Measurements from ENCODE around the gene CERS6.

DNA sequence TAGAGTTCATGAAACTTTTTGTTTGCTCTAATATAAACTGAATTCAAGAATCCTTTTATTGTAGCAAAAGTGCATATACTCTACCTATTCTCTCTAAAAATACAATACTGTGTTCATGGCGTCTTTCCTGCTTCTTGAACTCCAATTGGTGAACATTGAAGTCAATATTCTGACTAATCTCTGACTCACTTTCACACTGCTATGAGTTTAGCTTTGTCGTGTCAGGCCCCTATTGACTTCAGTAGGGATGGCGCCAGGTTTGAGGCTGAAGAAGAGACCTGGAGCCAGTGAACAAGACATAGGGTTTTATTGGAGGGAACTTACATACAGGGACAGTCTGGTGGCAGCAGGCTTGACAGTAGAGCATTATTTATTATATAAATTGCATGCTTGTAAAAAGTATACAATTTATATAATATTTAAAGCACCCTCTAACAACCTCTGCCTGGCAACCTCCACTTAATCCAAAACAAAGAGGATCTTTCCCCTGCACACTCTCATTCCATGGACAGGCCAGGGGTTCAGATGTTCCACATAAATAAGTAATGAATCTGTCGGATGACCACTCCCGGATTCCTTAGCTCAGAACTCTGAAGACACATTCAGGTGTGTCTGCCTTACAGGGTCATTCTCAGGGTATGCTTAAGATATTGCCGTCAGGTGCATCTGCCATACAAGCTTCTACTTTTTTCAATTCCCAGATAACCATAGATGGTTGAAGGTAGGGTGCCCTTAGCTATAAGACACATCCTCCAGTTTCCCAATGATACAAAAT, 141.0 kb downstream of the CERS6 start:
- no peak for TF ChIP-seq EZH2 (IDR thresholded peaks at IDR 0.05; ENCODE audit: low read depth, unreplicated experiment)
- TF ChIP-seq, protein P1, sequence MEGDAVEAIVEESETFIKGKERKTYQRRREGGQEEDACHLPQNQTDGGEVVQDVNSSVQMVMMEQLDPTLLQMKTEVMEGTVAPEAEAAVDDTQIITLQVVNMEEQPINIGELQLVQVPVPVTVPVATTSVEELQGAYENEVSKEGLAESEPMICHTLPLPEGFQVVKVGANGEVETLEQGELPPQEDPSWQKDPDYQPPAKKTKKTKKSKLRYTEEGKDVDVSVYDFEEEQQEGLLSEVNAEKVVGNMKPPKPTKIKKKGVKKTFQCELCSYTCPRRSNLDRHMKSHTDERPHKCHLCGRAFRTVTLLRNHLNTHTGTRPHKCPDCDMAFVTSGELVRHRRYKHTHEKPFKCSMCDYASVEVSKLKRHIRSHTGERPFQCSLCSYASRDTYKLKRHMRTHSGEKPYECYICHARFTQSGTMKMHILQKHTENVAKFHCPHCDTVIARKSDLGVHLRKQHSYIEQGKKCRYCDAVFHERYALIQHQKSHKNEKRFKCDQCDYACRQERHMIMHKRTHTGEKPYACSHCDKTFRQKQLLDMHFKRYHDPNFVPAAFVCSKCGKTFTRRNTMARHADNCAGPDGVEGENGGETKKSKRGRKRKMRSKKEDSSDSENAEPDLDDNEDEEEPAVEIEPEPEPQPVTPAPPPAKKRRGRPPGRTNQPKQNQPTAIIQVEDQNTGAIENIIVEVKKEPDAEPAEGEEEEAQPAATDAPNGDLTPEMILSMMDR (conservative IDR thresholded peaks at IDR 0.05; ENCODE audit: low read depth in 2 of 2): no peak
- TF ChIP-seq, protein P2, sequence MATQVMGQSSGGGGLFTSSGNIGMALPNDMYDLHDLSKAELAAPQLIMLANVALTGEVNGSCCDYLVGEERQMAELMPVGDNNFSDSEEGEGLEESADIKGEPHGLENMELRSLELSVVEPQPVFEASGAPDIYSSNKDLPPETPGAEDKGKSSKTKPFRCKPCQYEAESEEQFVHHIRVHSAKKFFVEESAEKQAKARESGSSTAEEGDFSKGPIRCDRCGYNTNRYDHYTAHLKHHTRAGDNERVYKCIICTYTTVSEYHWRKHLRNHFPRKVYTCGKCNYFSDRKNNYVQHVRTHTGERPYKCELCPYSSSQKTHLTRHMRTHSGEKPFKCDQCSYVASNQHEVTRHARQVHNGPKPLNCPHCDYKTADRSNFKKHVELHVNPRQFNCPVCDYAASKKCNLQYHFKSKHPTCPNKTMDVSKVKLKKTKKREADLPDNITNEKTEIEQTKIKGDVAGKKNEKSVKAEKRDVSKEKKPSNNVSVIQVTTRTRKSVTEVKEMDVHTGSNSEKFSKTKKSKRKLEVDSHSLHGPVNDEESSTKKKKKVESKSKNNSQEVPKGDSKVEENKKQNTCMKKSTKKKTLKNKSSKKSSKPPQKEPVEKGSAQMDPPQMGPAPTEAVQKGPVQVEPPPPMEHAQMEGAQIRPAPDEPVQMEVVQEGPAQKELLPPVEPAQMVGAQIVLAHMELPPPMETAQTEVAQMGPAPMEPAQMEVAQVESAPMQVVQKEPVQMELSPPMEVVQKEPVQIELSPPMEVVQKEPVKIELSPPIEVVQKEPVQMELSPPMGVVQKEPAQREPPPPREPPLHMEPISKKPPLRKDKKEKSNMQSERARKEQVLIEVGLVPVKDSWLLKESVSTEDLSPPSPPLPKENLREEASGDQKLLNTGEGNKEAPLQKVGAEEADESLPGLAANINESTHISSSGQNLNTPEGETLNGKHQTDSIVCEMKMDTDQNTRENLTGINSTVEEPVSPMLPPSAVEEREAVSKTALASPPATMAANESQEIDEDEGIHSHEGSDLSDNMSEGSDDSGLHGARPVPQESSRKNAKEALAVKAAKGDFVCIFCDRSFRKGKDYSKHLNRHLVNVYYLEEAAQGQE (IDR thresholded peaks at IDR 0.05; ENCODE audit: unreplicated experiment): no peak
- no peak for TF ChIP-seq POLR2AphosphoS5 (IDR thresholded peaks at IDR 0.05; ENCODE audit: low read depth)
- no peak for TF ChIP-seq JUNB (IDR thresholded peaks at IDR 0.05; ENCODE audit: unreplicated experiment)
- no peak for TF ChIP-seq EZH2phosphoT487 (IDR thresholded peaks at IDR 0.05; ENCODE audit: unreplicated experiment)
- TF ChIP-seq STAT1 (IDR thresholded peaks at IDR 0.05; ENCODE audit: unreplicated experiment): no peak
- no peak for TF ChIP-seq NANOG (IDR thresholded peaks at IDR 0.05; ENCODE audit: borderline replicate concordance)
- TF ChIP-seq CREB1 (CRISPR knock-in tag; IDR thresholded peaks at IDR 0.05; ENCODE audit: low read depth): no peak
- TF ChIP-seq, protein P3, sequence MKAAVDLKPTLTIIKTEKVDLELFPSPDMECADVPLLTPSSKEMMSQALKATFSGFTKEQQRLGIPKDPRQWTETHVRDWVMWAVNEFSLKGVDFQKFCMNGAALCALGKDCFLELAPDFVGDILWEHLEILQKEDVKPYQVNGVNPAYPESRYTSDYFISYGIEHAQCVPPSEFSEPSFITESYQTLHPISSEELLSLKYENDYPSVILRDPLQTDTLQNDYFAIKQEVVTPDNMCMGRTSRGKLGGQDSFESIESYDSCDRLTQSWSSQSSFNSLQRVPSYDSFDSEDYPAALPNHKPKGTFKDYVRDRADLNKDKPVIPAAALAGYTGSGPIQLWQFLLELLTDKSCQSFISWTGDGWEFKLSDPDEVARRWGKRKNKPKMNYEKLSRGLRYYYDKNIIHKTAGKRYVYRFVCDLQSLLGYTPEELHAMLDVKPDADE (IDR thresholded peaks at IDR 0.05): no peak
- no peak for TF ChIP-seq ZNF114 (CRISPR knock-in tag; IDR thresholded peaks at IDR 0.05)
